Measurements from ENCODE around the gene BRD2. TPM values are rescaled to one million over a fixed set of nuclear protein-coding genes. Genes with fewer than 3 reads are reported as not detected.

Gene BRD2
- total RNA-seq, 1 experiment from 2014 or later: 157 TPM

DNA sequence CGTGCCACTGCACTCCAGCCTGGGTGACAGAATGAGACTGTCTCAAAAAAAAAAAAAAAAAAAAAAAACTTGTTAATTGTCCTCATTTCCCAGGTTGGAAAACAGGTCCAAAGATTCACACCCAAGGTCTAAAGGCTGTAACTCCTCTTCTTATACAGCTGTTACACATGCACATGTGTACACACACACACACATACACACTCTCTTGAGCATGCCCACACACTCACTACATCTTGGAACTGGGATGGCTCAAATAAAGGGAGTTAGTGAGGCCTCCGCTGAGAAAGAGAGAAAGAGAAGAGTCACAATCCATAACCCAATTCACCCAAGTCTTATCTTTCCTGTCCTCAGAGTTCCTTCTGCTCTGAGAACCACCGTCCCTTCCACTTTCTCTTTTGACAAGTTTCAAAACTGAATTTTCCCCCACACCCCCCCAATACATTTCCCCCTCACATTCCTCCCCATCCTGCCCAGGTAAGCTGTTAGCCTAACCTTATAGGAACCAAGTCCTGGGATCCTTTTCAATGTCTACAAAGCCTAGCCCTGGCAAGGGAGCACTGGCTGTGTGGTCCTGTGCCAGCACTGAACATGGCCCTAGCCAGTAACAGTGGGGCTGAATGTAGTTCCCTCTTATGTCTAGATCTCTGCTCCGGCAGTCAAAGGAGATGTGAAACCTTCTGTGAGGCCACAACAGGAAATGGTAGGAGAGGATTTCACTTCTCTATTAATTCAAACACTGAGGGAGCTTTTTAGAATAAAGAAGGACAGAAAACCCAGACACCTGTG, 24.3 kb upstream of the BRD2 start:
- Histone ChIP-seq H3K4me2 (no peak overlapping the region), H3K27me3 (ENCODE audit: insufficient read depth, low read depth) (peaks cover 19% of the 10 kb centered on the region; the same call in 1 of the 2 replicates), H4K20me1 (ENCODE audit: insufficient read depth) (no peaks in the 10 kb centered on the region), H3K4me3 (no peak overlapping the region), H3K27ac (no peak overlapping the region), H2AFZ (no peak overlapping the region), H3K36me3 (ENCODE audit: low read depth) (no peaks in the 10 kb centered on the region), H3K79me2 (ENCODE audit: low read depth) (no peaks in the 10 kb centered on the region), H3K4me1 (replicated peaks; ENCODE audit: insufficient read depth) (no peaks in the 10 kb centered on the region), H3F3A (ENCODE audit: insufficient read depth, low read depth) (no peaks in the 10 kb centered on the region), H3K9me2 (ENCODE audit: insufficient read depth) (no peaks in the 10 kb centered on the region), H3K9me3 (ENCODE audit: insufficient read depth, low read depth) (no peaks in the 10 kb centered on the region)
- POLR2A ChIA-PET (ENCODE audit: unreplicated experiment): no interaction called here
- no peak for DNase-seq
- intact Hi-C loops (cut with micrococcal nuclease; ENCODE audit: unreplicated experiment): no loop called here
- CTCF ChIA-PET: interaction anchor here (0.6 to 0.7 kb wide), 2 partner anchors 106 kb away, joined by 3 to 10 read pairs; partner anchors contain the start of gene TAP2
- TF ChIP-seq, protein P1, sequence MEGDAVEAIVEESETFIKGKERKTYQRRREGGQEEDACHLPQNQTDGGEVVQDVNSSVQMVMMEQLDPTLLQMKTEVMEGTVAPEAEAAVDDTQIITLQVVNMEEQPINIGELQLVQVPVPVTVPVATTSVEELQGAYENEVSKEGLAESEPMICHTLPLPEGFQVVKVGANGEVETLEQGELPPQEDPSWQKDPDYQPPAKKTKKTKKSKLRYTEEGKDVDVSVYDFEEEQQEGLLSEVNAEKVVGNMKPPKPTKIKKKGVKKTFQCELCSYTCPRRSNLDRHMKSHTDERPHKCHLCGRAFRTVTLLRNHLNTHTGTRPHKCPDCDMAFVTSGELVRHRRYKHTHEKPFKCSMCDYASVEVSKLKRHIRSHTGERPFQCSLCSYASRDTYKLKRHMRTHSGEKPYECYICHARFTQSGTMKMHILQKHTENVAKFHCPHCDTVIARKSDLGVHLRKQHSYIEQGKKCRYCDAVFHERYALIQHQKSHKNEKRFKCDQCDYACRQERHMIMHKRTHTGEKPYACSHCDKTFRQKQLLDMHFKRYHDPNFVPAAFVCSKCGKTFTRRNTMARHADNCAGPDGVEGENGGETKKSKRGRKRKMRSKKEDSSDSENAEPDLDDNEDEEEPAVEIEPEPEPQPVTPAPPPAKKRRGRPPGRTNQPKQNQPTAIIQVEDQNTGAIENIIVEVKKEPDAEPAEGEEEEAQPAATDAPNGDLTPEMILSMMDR (conservative IDR thresholded peaks at IDR 0.05): no peak
- TF ChIP-seq EZH2 (IDR thresholded peaks at IDR 0.05; ENCODE audit: low read depth): no peak
- BruUV-seq (replicated peaks): no TSS peak

DNA sequence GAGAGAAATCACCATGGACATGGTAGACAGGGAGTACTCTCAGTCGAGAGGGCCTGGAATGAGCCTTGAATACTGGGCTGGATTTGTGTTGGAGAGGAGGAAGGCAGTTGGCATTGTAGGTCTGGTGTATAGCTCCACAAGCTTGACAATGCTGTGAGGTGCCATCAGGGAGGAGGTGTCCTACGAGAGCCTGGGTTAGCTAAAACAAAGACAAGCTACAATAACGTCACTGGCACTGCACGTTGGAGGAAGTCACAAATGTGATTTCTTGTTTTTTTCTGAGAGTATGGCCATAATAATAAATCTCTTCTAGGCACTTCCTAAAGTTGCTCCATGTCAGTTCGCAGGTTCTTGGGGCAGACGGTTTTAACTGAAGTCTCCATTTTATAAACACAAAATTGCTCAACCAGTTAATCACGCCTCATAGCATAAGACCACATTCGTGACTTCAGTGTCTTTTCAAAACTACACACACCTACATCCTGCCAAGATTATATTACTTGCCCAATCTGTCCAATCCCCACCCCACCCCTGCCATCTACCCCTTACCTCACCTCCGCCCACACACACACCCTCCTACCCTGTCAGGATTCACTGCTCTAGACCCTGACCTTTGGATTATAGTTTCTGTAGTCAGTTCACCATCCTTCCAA, 23.2 kb upstream of the BRD2 start:
- Histone ChIP-seq H3F3A (ENCODE audit: insufficient read depth, low read depth) (no peaks in the 10 kb centered on the region), H3K4me2 (no peak overlapping the region)
- intact Hi-C loops (cut with micrococcal nuclease; ENCODE audit: unreplicated experiment): no loop called here

DNA sequence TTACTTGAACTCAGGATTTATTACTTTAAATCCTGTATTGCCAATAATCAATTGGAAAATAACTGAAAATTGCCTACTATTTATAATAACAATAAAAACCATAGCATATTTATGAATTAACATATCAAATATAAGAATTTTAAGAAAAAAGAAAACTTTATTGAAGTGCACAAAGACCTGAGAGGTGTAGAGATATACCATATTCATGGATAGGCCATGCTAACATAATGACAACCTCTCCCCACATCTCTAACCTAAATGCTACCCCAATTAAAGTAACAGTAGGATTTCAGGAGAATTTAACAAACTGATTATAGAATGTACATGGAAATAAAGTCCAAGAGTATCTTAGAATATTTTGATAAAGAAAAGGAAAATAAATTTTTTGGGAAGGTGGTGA, 22.4 kb upstream of the BRD2 start:
- no peaks in the 10 kb centered on the region for H3K9me3 ChIP-seq (ENCODE audit: insufficient read depth, low read depth)
- H3K27me3 ChIP-seq (ENCODE audit: insufficient read depth, low read depth): peaks cover 7% of the 10 kb centered on the region; the same call in 1 of the 2 replicates
- no peak overlapping the region for H3K27ac ChIP-seq
- no peak overlapping the region for H2AFZ ChIP-seq
- no peaks in the 10 kb centered on the region for H3F3A ChIP-seq (ENCODE audit: insufficient read depth, low read depth)
- TF ChIP-seq, protein P1 (conservative IDR thresholded peaks at IDR 0.05): no peak
- no peak for TF ChIP-seq EZH2 (IDR thresholded peaks at IDR 0.05; ENCODE audit: low read depth)
- no peaks in the 10 kb centered on the region for H3K4me1 ChIP-seq (replicated peaks; ENCODE audit: insufficient read depth)
- H3K4me2 ChIP-seq: no peak overlapping the region
- H4K20me1 ChIP-seq (ENCODE audit: insufficient read depth): no peaks in the 10 kb centered on the region
- no TSS peak for BruUV-seq (replicated peaks)
- intact Hi-C loops (cut with micrococcal nuclease; ENCODE audit: unreplicated experiment): no loop called here
- ChIA-PET POLR2A (ENCODE audit: unreplicated experiment) (no interaction called here), CTCF (no interaction called here)
- H3K79me2 ChIP-seq (ENCODE audit: low read depth): no peaks in the 10 kb centered on the region
- H3K9me2 ChIP-seq (ENCODE audit: insufficient read depth): no peaks in the 10 kb centered on the region
- H3K36me3 ChIP-seq (ENCODE audit: low read depth): no peaks in the 10 kb centered on the region
- no peak overlapping the region for H3K4me3 ChIP-seq
- DNase-seq: no peak

More for the DNA sequence above, 23.2 kb upstream of the BRD2 start:
- no peaks in the 10 kb centered on the region for H3K9me3 ChIP-seq (ENCODE audit: insufficient read depth, low read depth)
- ChIA-PET POLR2A (ENCODE audit: unreplicated experiment) (no interaction called here), CTCF (interaction anchor here (0.6 kb wide), 1 partner anchor 107 kb away, joined by 10 read pairs; no protein-coding TSS in a partner anchor)
- no peaks in the 10 kb centered on the region for H3K36me3 ChIP-seq (ENCODE audit: low read depth)
- H3K79me2 ChIP-seq (ENCODE audit: low read depth): no peaks in the 10 kb centered on the region
- H2AFZ ChIP-seq: no peak overlapping the region
- no TSS peak for BruUV-seq (replicated peaks)
- no peaks in the 10 kb centered on the region for H3K4me1 ChIP-seq (replicated peaks; ENCODE audit: insufficient read depth)
- DNase-seq: no peak
- TF ChIP-seq, protein P1 (conservative IDR thresholded peaks at IDR 0.05): no peak
- TF ChIP-seq EZH2 (IDR thresholded peaks at IDR 0.05; ENCODE audit: low read depth): no peak
- H4K20me1 ChIP-seq (ENCODE audit: insufficient read depth): no peaks in the 10 kb centered on the region
- no peaks in the 10 kb centered on the region for H3K9me2 ChIP-seq (ENCODE audit: insufficient read depth)
- H3K27ac ChIP-seq: no peak overlapping the region
- H3K27me3 ChIP-seq (ENCODE audit: insufficient read depth, low read depth): peaks cover 14% of the 10 kb centered on the region; the same call in 1 of the 2 replicates
- no peak overlapping the region for H3K4me3 ChIP-seq

Data from PC-9 (cell line).